HS-5 (cell line): ENCODE measurements around the gene ZBTB42.

Experiments
- DNase-seq: peaks from one replicate; pipeline ENCODE4 v3.0.0-alpha.2; 2012; ENCODE audit warnings: low read depth

ZBTB42 gene

GRCh38 chr14:104795781-104796686, 4.9 kb upstream of the ZBTB42 start:
- no peak for DNase-seq

DNA sequence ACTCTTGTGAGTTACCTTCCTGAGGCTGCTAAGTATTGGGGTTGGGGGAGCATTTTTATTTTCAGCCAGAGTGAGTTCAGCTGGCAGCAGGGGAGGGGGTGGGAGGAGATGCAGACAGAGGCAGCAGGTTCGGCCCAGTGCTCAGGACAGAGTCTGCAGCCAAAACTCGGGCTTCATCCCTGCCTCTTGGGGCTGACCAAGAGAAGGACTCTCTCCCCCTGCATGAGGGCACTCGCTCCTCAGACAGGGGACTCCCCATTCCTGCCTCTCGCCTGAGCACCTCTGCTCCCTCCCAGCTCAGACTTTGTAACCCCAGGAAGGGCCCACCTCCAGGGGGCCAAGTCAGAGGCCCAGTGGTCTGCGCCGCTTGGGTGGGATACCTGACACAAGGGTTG, 4.2 kb upstream of the ZBTB42 start:
- no peak for DNase-seq

- DNase-seq: no peak
These were observed 3.5 kb upstream of the ZBTB42 start for GRCh38 chr14:104797115-104798044.

DNA sequence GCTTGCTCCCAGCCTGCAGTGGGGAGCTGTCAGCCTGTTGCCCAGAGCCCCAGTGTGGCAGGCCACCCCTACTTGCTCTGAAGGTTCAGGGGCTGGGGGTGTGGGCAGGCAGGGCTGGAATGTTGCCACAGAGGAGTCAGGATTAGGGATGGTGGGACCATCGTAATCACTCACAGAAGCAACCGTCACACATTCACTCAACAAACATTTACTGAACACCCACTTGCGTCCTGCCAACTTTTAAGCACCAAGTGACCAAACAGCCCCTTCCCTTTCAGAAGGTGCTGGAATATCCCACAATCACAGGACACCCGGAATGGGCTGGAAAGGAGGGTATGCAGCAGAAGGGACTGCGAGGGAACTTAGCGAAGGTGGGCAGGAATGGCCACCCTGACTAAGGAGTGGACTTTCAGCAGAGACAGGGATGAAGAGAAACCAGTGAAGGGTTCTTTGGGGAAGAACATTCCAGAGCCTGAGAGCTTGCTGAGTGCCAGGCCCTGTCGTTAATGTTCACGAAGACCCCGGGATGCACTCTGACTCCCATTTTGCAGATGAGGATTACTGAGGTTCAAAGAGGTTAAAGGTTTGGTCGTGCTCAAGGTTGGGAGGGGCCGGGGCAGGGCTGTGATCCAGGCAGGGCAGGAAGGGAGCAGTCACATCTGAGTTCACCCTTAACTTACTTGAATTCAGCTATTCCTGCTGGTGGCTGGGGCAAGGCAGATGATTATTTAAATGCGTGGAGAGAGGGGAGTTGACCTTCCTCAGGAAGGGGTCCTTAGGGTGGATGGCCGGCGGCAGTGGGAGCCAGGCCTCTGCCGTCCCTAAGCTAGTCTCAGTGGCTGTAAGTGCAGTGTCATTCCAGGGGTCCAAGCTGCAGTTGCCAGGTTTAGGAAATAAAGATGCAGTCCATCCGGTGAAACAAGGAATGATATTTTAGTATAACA, 2.3 kb upstream of the ZBTB42 start:
- DNase-seq: no peak

- no peak for DNase-seq
These were observed 1.5 kb upstream of the ZBTB42 start for GRCh38 chr14:104799244-104800014.

- DNase-seq: no peak
These were observed 708 bp upstream of the ZBTB42 start for GRCh38 chr14:104800015-104800770.

DNA sequence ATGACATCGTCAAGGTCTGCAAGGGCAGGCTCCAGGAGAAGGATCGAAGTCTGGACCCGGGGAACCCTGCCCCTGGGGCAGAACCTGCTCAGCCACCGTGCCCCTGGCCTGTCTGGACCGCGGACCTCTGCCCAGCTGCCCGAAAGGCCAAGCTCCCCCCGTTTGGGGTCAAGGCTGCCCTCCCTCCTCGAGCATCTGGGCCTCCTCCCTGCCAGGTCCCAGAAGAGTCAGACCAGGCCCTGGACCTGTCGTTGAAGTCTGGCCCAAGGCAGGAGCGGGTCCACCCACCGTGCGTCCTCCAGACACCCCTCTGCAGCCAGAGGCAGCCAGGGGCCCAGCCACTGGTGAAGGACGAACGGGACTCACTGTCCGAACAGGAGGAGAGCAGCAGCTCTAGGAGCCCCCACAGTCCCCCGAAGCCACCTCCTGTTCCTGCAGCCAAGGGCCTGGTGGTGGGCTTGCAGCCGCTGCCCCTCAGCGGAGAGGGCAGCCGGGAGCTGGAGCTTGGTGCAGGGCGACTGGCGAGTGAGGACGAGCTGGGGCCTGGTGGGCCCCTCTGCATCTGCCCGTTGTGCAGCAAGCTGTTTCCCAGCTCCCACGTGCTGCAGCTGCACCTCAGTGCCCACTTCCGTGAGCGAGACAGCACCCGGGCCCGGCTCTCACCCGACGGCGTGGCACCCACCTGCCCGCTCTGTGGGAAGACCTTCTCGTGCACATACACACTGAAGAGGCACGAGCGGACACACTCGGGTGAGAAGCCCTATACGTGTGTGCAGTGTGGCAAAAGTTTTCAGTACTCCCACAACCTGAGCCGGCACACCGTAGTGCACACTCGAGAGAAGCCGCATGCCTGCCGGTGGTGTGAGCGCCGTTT, 856 bp downstream of the ZBTB42 start:
- no peak for DNase-seq

DNA sequence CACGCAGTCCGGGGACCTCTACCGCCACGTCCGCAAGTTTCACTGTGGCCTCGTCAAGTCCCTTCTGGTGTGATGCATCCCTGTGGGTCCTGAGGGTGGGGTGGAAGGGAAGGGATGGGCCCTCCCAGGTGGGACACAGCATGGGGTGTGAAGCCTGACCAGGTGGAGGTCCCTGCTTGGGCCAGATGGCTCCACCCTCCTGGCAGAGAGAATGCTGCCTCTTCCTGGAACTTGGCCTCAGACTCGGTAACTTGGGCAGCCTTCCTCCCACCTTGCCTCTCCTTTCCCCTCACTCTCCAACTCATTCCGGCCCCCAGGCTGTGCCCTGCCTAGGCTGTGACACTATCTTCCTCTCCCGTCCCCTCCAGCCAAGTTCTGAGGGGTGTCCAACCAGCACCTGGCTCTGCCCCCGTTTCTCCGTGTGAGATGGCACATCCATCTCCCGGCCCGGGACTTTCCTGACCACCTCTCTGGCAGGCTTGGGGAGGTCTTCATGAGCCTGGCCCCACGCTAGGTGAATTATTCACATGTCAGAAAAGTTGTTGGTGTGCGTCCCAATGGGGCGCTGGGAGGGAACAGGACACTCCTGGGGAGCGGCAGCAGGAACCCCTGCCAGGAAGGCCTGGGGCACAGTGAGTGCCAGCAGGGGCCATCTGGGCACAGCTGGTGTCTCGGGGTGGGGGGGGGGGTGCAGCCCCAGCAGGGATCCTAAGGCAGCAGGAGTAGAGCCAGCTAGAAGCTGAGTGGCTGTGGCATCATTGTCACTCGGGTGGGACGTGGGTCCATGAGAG, 1.7 kb downstream of the ZBTB42 start:
- no peak for DNase-seq

GRCh38 chr14:104803280-104803911, 2.5 kb downstream of the ZBTB42 start:
- no peak for DNase-seq

GRCh38 chr14:104803912-104804410, 3.1 kb downstream of the ZBTB42 start:
- DNase-seq: no peak

DNA sequence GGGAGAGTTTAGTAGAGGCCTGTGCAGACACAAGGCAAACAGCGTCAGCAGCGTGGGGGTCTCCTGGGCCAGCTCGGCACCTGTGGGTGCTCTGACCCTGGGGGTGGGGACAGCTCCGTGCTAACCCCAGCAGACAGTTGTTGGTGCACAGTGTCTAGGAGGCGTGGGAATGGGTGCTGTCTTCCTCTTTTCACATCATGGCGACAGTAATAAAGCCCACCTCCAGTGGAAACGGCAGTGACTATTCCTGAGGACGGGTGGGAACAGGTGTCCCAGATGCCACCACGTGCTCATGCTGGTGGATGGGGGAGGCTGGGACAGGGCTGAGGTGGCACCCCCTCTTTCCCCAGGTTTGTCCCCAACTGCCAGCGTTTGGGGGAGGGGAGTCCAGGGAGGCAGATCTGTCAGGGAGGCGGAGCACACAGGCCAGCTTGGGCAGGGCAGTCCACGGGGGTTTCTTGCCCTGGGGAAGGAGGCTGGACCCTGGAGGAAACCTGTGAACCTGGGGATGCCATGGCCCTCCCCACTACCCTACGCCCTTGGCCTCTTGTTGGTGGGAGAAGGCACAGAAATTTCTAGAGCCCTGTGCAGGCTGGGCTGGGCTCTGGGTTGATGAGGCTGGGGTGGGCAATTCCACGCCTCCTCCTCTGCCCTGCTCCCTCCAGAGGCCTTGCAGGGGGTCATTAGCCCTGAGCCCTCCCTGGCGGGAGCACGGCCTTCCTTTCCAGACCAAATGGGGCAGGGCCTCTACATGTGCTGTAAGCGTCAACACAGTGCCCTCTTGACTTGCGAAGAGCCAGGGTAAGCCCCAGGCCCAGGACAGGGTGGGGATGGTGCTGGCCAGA, 3.8 kb downstream of the ZBTB42 start:
- no peak for DNase-seq

GRCh38 chr14:104805326-104805678, 4.4 kb downstream of the ZBTB42 start:
- DNase-seq: peak; percentile 23

- no peak for DNase-seq
These were observed 5.2 kb downstream of the ZBTB42 start for GRCh38 chr14:104805941-104806624.

- DNase-seq: no peak
These were observed 5.9 kb downstream of the ZBTB42 start for GRCh38 chr14:104806625-104807465.

GRCh38 chr14:104808456-104808855, 7.6 kb downstream of the ZBTB42 start:
- DNase-seq: no peak
